CD4-positive, CD25-positive, alpha-beta regulatory T cell (primary cell): Measurements from ENCODE around the gene EXOC4. TPM values are rescaled to one million over a fixed set of nuclear protein-coding genes. Genes with fewer than 3 reads are reported as not detected.
"Not testable (repeated sequence)": the region's sequence is repeated elsewhere in the genome, so short reads cannot be mapped to it uniquely, and the experiment has no call there.

ENCODE experiments used
- ATAC-seq, 2 donors: fragments of 150-1000 bp; cut with Tn5 transposase; one replicate each; pipeline ENCODE4 v1.10.0; 2021; ENCODE audit warnings: low read depth in 2 of 2, moderate number of reproducible peaks in 2 of 2, moderate library complexity in 1 of 2
- DNase-seq, 3 donors: peaks; one replicate each; pipeline versions ENCODE4 v3.0.0 to v3.0.0-alpha.2; 2012 to 2022; ENCODE audit warnings: mixed read lengths in 1 of 3
- H3K27ac ChIP-seq: one replicate; pipeline ENCODE4 v1.7.0; 2013; ENCODE audit warnings: mild to moderate bottlenecking, low read length; ENCODE audit not compliant: insufficient read depth, poor library complexity, severe bottlenecking
- H3K27me3 ChIP-seq: one replicate; pipeline ENCODE4 v1.7.0; 2013; ENCODE audit warnings: low read length; ENCODE audit not compliant: control insufficient read depth, insufficient read depth
- H3K36me3 ChIP-seq: one replicate; pipeline ENCODE4 v1.7.0; 2013; ENCODE audit warnings: mild to moderate bottlenecking, low read length, moderate library complexity; ENCODE audit not compliant: control insufficient read depth, insufficient read depth
- H3K4me1 ChIP-seq: 2 replicates; pipeline ENCODE4 v1.7.0; 2013; ENCODE audit warnings: mild to moderate bottlenecking, low read length; ENCODE audit not compliant: insufficient read depth, control insufficient read depth, poor library complexity, severe bottlenecking
- H3K4me3 ChIP-seq: one replicate; pipeline ENCODE4 v1.7.0; 2013; ENCODE audit warnings: low read depth, mild to moderate bottlenecking, low read length, moderate library complexity
- H3K9me3 ChIP-seq, 2 experiments: 1 replicate in 1 of 2; 2 replicates in 1 of 2; pipeline ENCODE4 v1.7.0; 2013; ENCODE audit warnings: low read length in 2 of 2, mild to moderate bottlenecking in 1 of 2, moderate library complexity in 1 of 2; ENCODE audit not compliant: control insufficient read depth in 2 of 2
- H3K27ac Mint-ChIP-seq, 3 donors: one replicate each; pipeline ENCODE4 v1.8.0; 2020 to 2022; ENCODE audit warnings: mild to moderate bottlenecking in 3 of 3, mixed read lengths in 3 of 3, moderate library complexity in 2 of 3
- H3K27me3 Mint-ChIP-seq: one replicate; pipeline ENCODE4 v1.8.0; 2022; ENCODE audit warnings: mild to moderate bottlenecking, mixed read lengths
- H3K36me3 Mint-ChIP-seq: one replicate; pipeline ENCODE4 v1.8.0; 2020; ENCODE audit warnings: mixed read lengths
- H3K4me1 Mint-ChIP-seq, 4 donors: one replicate each; pipeline ENCODE4 v1.8.0; 2020 to 2022; ENCODE audit warnings: mixed read lengths in 4 of 4, mild to moderate bottlenecking in 1 of 4
- H3K4me3 Mint-ChIP-seq, 4 donors: one replicate each; pipeline ENCODE4 v1.8.0; 2020 to 2022; ENCODE audit warnings: mild to moderate bottlenecking in 4 of 4, mixed read lengths in 4 of 4, moderate library complexity in 3 of 4
- H3K9me3 Mint-ChIP-seq, 7 donors: one replicate each; pipeline ENCODE4 v1.8.0; 2020 to 2022; ENCODE audit warnings: mixed read lengths in 7 of 7, mild to moderate bottlenecking in 3 of 7, moderate library complexity in 2 of 7
- polyA plus RNA-seq, 4 donors: library from polyadenylated mRNA; unstranded; fragments of 300-500 nt; fragmentation: Illumina TruSeq; gene quantifications; one replicate each; pipeline ENCODE4 v1.2.3, GENCODE V29; 2021
- total RNA-seq: library from RNA; stranded (reverse); gene quantifications from one replicate; pipeline ENCODE4 v1.2.3, GENCODE V29; 2022

EXOC4 gene
- total and polyA plus RNA-seq, 5 donors from 2014 or later, result 39.1 to 118 (median 52.2) TPM

DNA sequence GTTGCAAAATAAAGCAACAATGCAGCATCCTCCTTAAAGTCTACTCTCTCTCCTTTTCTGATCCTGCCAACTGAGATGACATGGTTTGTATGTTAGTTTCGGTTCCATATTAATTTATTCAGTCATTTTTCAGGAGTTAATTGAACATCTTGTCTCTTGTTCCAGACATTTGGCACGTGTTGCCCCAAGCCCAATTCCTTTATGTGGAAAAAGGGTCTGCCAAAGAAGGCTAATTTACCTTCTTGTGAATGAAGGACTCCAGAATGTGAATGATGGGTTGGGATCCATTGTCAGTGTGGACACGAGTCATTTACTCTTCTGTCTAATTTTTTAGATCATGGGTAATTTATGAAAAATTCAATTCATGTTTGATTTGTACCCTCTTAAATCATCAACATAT lies 523.4 kb downstream of the EXOC4 start:
- no peaks in the 10 kb centered on the region for H3K9me3 ChIP-seq
- no peaks in the 10 kb centered on the region for H3K4me1 ChIP-seq
- no peaks in the 10 kb centered on the region for H3K27me3 Mint-ChIP-seq
- H3K4me3 ChIP-seq, result no peak overlapping the region
- H3K27me3 ChIP-seq, result no peaks in the 10 kb centered on the region
- H3K4me1 Mint-ChIP-seq, result peaks cover 0 to 2% (median 0%) of the 10 kb centered on the region in 4 donors
- peaks cover 29% of the 10 kb centered on the region for H3K36me3 Mint-ChIP-seq
- no peaks in the 10 kb centered on the region for H3K36me3 ChIP-seq
- no peak overlapping the region for H3K27ac ChIP-seq
- no peak overlapping the region for H3K4me3 Mint-ChIP-seq
- peaks cover 0 to 4% (median 0%) of the 10 kb centered on the region in 7 donors for H3K9me3 Mint-ChIP-seq
- ATAC-seq (no peak), DNase-seq (no peak)
- no peak overlapping the region for H3K27ac Mint-ChIP-seq

DNA sequence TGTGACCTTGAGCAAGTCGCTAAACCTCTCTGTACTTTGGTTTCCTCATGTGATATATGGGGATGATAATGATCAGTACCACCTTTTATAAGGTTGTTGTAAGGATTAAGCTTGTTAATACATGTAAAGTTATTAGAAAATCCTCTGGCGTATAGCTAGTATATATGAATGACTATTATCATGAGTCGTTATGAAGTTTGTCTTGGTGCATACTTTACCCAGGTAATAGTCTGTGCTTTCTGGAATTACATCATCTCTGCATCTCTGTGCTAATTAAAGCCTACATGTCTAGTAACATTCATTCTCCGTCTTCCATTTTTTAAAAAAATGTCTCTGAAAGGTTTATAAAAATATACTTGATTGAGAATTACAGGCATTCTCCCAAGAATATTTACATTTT lies 524.8 kb downstream of the EXOC4 start:
- peaks cover 0 to 4% (median 0%) of the 10 kb centered on the region in 7 donors for H3K9me3 Mint-ChIP-seq
- Histone ChIP-seq H3K27ac (no peak overlapping the region), H3K36me3 (no peaks in the 10 kb centered on the region), H3K9me3 (no peaks in the 10 kb centered on the region), H3K4me1 (no peaks in the 10 kb centered on the region), H3K27me3 (no peaks in the 10 kb centered on the region), H3K4me3 (no peak overlapping the region)
- H3K27me3 Mint-ChIP-seq, result no peaks in the 10 kb centered on the region
- no peak overlapping the region for H3K4me3 Mint-ChIP-seq
- DNase-seq (no peak), ATAC-seq (no peak)
- peaks cover 39% of the 10 kb centered on the region for H3K36me3 Mint-ChIP-seq
- peaks cover 0 to 2% (median 0%) of the 10 kb centered on the region in 4 donors for H3K4me1 Mint-ChIP-seq
- H3K27ac Mint-ChIP-seq, result no peak overlapping the region

DNA sequence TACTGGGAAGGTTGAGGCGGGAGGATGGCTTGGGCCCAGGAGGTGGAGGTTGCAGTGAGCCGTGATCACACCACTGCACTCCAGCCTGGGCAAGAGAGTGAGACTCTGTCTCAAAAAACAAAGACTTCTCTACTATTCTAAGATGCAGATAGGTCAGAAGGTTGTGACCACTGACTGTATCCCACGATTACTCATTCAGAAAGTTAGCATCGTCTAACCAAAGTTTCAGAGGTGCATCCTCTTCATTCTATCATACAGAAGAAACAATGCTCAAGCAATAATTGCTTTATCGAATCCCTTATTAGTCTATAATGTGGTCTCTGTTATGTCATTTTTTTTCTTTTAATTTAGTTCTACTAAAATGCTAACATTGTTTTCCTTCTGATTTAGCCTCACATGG lies 525.6 kb downstream of the EXOC4 start:
- Mint-ChIP-seq H3K9me3 (peaks cover 0 to 4% (median 0%) of the 10 kb centered on the region in 7 donors), H3K4me3 (no peak overlapping the region), H3K36me3 (peaks cover 39% of the 10 kb centered on the region), H3K27me3 (no peaks in the 10 kb centered on the region), H3K27ac (no peak overlapping the region), H3K4me1 (peaks cover 0 to 2% (median 0%) of the 10 kb centered on the region in 4 donors)
- no peak overlapping the region for H3K27ac ChIP-seq
- DNase-seq, result peak in 1 of 3 donors; percentile 2
- H3K27me3 ChIP-seq, result no peaks in the 10 kb centered on the region
- H3K4me3 ChIP-seq, result no peak overlapping the region
- no peak for ATAC-seq
- no peaks in the 10 kb centered on the region for H3K4me1 ChIP-seq
- H3K9me3 ChIP-seq, result no peaks in the 10 kb centered on the region
- H3K36me3 ChIP-seq, result no peaks in the 10 kb centered on the region

DNA sequence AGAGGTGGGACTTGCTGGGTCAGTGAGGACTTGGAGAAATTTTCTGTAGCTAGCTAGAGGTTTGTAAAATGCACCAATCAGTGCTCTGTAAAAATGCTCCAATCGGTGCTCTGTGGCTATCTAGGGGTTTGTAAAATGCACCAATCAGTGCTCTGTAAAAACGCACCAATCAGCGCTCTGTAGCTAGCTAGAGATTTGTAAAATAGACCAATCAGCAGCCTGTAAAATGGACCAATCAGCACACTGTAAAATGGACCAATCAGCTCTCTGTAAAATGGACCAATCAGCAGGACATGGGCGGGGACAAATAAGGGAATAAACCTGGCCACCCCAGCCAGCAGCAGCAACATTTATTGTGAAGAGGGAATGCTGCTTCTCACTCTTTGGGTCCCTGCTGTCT lies 526.7 kb downstream of the EXOC4 start:
- not testable (repeated sequence) for H3K27me3 ChIP-seq, ATAC-seq, H3K9me3 ChIP-seq, H3K9me3 Mint-ChIP-seq, H3K27ac ChIP-seq, H3K4me1 Mint-ChIP-seq, H3K27ac Mint-ChIP-seq, H3K27me3 Mint-ChIP-seq, H3K4me3 Mint-ChIP-seq, H3K4me3 ChIP-seq, H3K36me3 ChIP-seq, H3K4me1 ChIP-seq, DNase-seq
- peaks cover 39% of the 10 kb centered on the region for H3K36me3 Mint-ChIP-seq

DNA sequence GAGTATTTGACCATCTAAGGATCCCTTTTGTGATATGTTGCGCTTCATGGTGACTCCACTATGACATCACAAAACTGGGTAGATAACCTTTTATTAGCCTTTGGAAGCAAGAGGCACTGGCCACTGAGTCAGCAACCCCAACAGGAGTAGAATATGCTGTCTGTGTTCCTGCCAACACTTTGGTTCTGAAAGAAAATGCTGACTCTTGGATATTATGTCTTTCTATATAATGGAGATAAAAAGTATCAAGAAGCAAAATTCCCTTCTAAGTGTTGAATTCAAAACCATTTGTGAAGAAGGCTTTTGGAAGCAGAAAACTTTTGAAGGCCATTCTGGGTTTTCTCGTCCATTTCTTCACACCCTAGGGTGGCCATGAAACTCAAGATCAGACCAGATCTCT lies 528.0 kb downstream of the EXOC4 start:
- ATAC-seq (no peak), DNase-seq (no peak)
- peaks cover 0 to 4% (median 0%) of the 10 kb centered on the region in 7 donors for H3K9me3 Mint-ChIP-seq
- Histone ChIP-seq H3K9me3 (no peaks in the 10 kb centered on the region), H3K4me1 (no peaks in the 10 kb centered on the region), H3K27ac (no peak overlapping the region), H3K27me3 (no peaks in the 10 kb centered on the region), H3K4me3 (no peak overlapping the region), H3K36me3 (no peaks in the 10 kb centered on the region)
- H3K27me3 Mint-ChIP-seq, result no peaks in the 10 kb centered on the region
- H3K27ac Mint-ChIP-seq, result no peak overlapping the region
- H3K4me3 Mint-ChIP-seq, result no peak overlapping the region
- H3K36me3 Mint-ChIP-seq, result peaks cover 39% of the 10 kb centered on the region
- no peaks in the 10 kb centered on the region for H3K4me1 Mint-ChIP-seq

DNA sequence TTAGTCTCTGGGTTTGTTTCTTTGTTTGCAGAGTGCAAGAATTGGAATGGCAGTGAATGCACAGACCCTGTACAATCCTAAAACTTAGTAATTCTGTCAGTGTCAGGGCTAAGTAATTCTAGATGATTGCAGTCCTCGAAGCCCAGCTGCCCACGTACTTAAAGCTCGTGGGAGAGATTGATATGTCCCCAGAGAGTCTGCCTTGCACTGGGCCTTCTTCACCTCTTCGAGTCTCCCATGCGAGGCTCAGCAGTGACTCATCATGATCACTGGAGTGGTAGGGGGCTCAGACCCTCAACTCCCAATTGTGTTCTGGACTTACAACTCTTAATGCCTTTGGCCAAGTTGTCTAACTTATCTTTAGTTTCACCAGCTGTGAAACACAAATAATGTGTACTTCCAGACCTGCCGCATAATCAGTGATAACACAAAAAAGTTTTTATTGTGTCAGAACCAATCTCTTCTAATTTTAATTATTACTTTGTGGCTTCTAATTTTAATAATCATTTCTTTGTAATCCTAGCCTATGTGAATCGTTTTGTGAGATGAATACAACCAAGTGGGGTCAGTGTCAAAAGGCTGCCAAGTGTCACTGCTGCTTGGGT lies 528.7 kb downstream of the EXOC4 start:
- H3K9me3 ChIP-seq, result no peaks in the 10 kb centered on the region
- H3K4me3 ChIP-seq, result no peak overlapping the region
- Mint-ChIP-seq H3K4me3 (no peak overlapping the region), H3K4me1 (no peaks in the 10 kb centered on the region), H3K27ac (no peak overlapping the region), H3K9me3 (peaks cover 0 to 4% (median 0%) of the 10 kb centered on the region in 7 donors), H3K27me3 (no peaks in the 10 kb centered on the region), H3K36me3 (peaks cover 38% of the 10 kb centered on the region)
- no peaks in the 10 kb centered on the region for H3K36me3 ChIP-seq
- no peaks in the 10 kb centered on the region for H3K27me3 ChIP-seq
- H3K27ac ChIP-seq, result no peak overlapping the region
- ATAC-seq, result no peak
- no peak for DNase-seq
- no peaks in the 10 kb centered on the region for H3K4me1 ChIP-seq

DNA sequence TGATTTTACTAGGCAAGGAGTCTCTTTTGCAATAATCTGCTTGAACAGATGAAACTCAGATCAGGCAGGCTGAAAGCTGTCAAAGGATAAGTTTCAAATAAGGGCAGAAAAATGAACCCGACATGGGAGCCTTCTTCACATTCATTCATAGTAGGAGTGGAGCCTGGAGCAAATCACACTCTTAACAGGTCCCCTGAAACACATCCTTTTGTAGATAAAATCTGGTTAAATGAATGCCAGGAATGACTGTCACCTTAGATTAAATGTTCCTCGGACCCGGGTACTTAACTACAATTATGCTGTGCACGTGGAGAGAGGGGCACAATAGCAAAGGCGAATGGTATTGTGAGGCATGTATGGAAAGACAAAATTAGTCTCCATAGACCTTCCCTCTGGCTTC lies 529.6 kb downstream of the EXOC4 start:
- Mint-ChIP-seq H3K4me3 (no peak overlapping the region), H3K27ac (no peak overlapping the region), H3K4me1 (no peaks in the 10 kb centered on the region), H3K36me3 (peaks cover 30% of the 10 kb centered on the region), H3K9me3 (peaks cover 0 to 4% (median 0%) of the 10 kb centered on the region in 7 donors), H3K27me3 (no peaks in the 10 kb centered on the region)
- DNase-seq (no peak), ATAC-seq (no peak)
- H3K9me3 ChIP-seq, result no peaks in the 10 kb centered on the region
- no peaks in the 10 kb centered on the region for H3K27me3 ChIP-seq
- no peaks in the 10 kb centered on the region for H3K4me1 ChIP-seq
- no peak overlapping the region for H3K27ac ChIP-seq
- no peaks in the 10 kb centered on the region for H3K36me3 ChIP-seq
- H3K4me3 ChIP-seq, result no peak overlapping the region

DNA sequence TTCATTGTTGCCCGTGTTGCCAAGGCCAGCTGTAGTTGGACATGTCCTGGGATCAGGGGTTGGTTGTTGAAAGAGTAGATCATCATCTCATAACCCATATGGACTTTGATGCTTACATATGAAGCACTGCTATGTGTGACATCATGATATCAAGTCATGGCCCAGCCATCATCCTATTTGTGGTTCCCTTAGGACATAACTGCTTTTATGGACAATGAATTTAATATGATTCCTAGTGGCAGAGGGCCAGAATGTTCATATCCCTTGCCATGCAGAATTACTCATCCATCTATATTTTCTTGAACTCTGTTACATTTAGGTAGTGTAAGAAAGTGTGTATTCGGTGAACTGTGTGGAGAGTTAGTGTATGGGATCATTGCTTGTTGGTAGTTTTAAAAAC lies 530.4 kb downstream of the EXOC4 start:
- Mint-ChIP-seq H3K4me1 (peaks cover 0 to 2% (median 0%) of the 10 kb centered on the region in 4 donors), H3K4me3 (no peak overlapping the region), H3K36me3 (peaks cover 28% of the 10 kb centered on the region), H3K9me3 (peaks cover 0 to 4% (median 0%) of the 10 kb centered on the region in 7 donors), H3K27me3 (no peaks in the 10 kb centered on the region), H3K27ac (no peak overlapping the region)
- Histone ChIP-seq H3K36me3 (no peaks in the 10 kb centered on the region), H3K9me3 (no peaks in the 10 kb centered on the region), H3K4me1 (no peaks in the 10 kb centered on the region), H3K4me3 (no peak overlapping the region), H3K27me3 (no peaks in the 10 kb centered on the region), H3K27ac (no peak overlapping the region)
- DNase-seq (no peak), ATAC-seq (no peak)
